Stomach smooth muscle (tissue), 2 donors: Measurements from ENCODE around the gene TMEM120B.

Source experiments
- H3K27ac ChIP-seq: one replicate; pipeline ENCODE4 v1.7.0; 2013; ENCODE audit warnings: mild to moderate bottlenecking, low read length, inconsistent platforms
- H3K27me3 ChIP-seq, 2 donors: one replicate each; pipeline ENCODE4 v1.7.0; 2013; ENCODE audit warnings: low read length in 2 of 2; ENCODE audit not compliant: insufficient read depth in 2 of 2, control insufficient read depth in 1 of 2
- H3K36me3 ChIP-seq, 2 donors: one replicate each; pipeline ENCODE4 v1.7.0; 2013; ENCODE audit warnings: low read length in 2 of 2; ENCODE audit not compliant: control insufficient read depth in 2 of 2, insufficient read depth in 2 of 2
- H3K4me1 ChIP-seq: one replicate; pipeline ENCODE4 v1.7.0; 2013; ENCODE audit warnings: low read length; ENCODE audit not compliant: control insufficient read depth, insufficient read depth
- H3K4me3 ChIP-seq, 2 donors: one replicate each; pipeline ENCODE4 v1.7.0; 2013; ENCODE audit warnings: low read length in 2 of 2
- H3K9ac ChIP-seq, 2 donors: one replicate each; pipeline ENCODE4 v1.7.0; 2013; ENCODE audit warnings: low read length in 2 of 2, mild to moderate bottlenecking in 1 of 2
- H3K9me3 ChIP-seq, 2 donors: one replicate each; pipeline ENCODE4 v1.7.0; 2013; ENCODE audit warnings: low read length in 2 of 2; ENCODE audit not compliant: control insufficient read depth in 2 of 2
- donor health status: healthy.
- donor health status: Pancreatic carcinoma.

TMEM120B gene

GRCh38 chr12:121774968-121775474 is 62.5 kb downstream of the TMEM120B start:
- Histone ChIP-seq H3K4me1 (peaks cover 19% of the 10 kb centered on the region), H3K27me3 (no peaks in the 10 kb centered on the region), H3K36me3 (peaks cover 0 to 5% of the 10 kb centered on the region in 2 donors), H3K9ac (no peak overlapping the region), H3K4me3 (no peak overlapping the region), H3K27ac (no peak overlapping the region), H3K9me3 (no peaks in the 10 kb centered on the region)

GRCh38 chr12:121775501-121775900 is 62.9 kb downstream of the TMEM120B start:
- H3K27ac ChIP-seq = no peak overlapping the region
- no peaks in the 10 kb centered on the region for H3K27me3 ChIP-seq
- H3K4me1 ChIP-seq = peaks cover 16% of the 10 kb centered on the region
- H3K36me3 ChIP-seq = peaks cover 0 to 8% of the 10 kb centered on the region in 2 donors
- H3K9ac ChIP-seq = no peak overlapping the region
- H3K4me3 ChIP-seq = no peak overlapping the region
- no peaks in the 10 kb centered on the region for H3K9me3 ChIP-seq

GRCh38 chr12:121776190-121777098 is 63.9 kb downstream of the TMEM120B start:
- Histone ChIP-seq H3K27me3 (no peaks in the 10 kb centered on the region), H3K9ac (no peak overlapping the region), H3K9me3 (no peaks in the 10 kb centered on the region), H3K27ac (no peak overlapping the region), H3K36me3 (peaks cover 0 to 8% of the 10 kb centered on the region in 2 donors), H3K4me1 (peaks cover 22% of the 10 kb centered on the region), H3K4me3 (no peak overlapping the region)

GRCh38 chr12:121778567-121779421 is 66.2 kb downstream of the TMEM120B start:
- Histone ChIP-seq H3K27ac (no peak overlapping the region), H3K9ac (no peak overlapping the region)

GRCh38 chr12:121779422-121779895 is 66.9 kb downstream of the TMEM120B start:
- Histone ChIP-seq H3K9me3 (no peaks in the 10 kb centered on the region), H3K36me3 (peaks cover 0 to 8% of the 10 kb centered on the region in 2 donors), H3K27me3 (no peaks in the 10 kb centered on the region), H3K27ac (no peak overlapping the region), H3K9ac (no peak overlapping the region), H3K4me3 (no peak overlapping the region), H3K4me1 (peaks cover 23% of the 10 kb centered on the region)

More at GRCh38 chr12:121778567-121779421, 66.2 kb downstream of the TMEM120B start:
- H3K9me3 ChIP-seq = no peaks in the 10 kb centered on the region
- peaks cover 0 to 8% of the 10 kb centered on the region in 2 donors for H3K36me3 ChIP-seq
- H3K27me3 ChIP-seq = no peaks in the 10 kb centered on the region
- H3K4me3 ChIP-seq = no peak overlapping the region
- peaks cover 23% of the 10 kb centered on the region for H3K4me1 ChIP-seq

- Histone ChIP-seq H3K27me3 (no peaks in the 10 kb centered on the region), H3K4me3 (no peak overlapping the region), H3K27ac (no peak overlapping the region), H3K9me3 (no peaks in the 10 kb centered on the region), H3K9ac (no peak overlapping the region), H3K36me3 (peaks cover 0 to 8% of the 10 kb centered on the region in 2 donors), H3K4me1 (peaks cover 23% of the 10 kb centered on the region)
Observed at GRCh38 chr12:121780429-121780828, 67.9 kb downstream of the TMEM120B start.

- H3K27me3 ChIP-seq = no peaks in the 10 kb centered on the region
- H3K9me3 ChIP-seq = no peaks in the 10 kb centered on the region
- peak overlapping the region; percentile 80 for H3K27ac ChIP-seq
- H3K4me1 ChIP-seq = peaks cover 18% of the 10 kb centered on the region
- H3K4me3 ChIP-seq = peak overlapping the region; percentile 54 to 55
- H3K9ac ChIP-seq = peak overlapping the region; percentile 64 to 71
- peaks cover 0 to 8% of the 10 kb centered on the region in 2 donors for H3K36me3 ChIP-seq
Observed at GRCh38 chr12:121781484-121781997, 69.0 kb downstream of the TMEM120B start.

GRCh38 chr12:121781998-121782979 is 69.7 kb downstream of the TMEM120B start:
- Histone ChIP-seq H3K36me3 (peaks cover 0 to 8% of the 10 kb centered on the region in 2 donors), H3K27me3 (no peaks in the 10 kb centered on the region), H3K9ac (peak overlapping the region; percentile 29 to 64), H3K4me3 (peak overlapping the region; percentile 54 to 55), H3K4me1 (peaks cover 18% of the 10 kb centered on the region), H3K9me3 (no peaks in the 10 kb centered on the region), H3K27ac (peak overlapping the region; percentile 80)

- no peak overlapping the region for H3K4me3 ChIP-seq
- no peak overlapping the region for H3K27ac ChIP-seq
- H3K4me1 ChIP-seq = peaks cover 18% of the 10 kb centered on the region
- peaks cover 0 to 8% of the 10 kb centered on the region in 2 donors for H3K36me3 ChIP-seq
- H3K9me3 ChIP-seq = no peaks in the 10 kb centered on the region
- no peaks in the 10 kb centered on the region for H3K27me3 ChIP-seq
- no peak overlapping the region for H3K9ac ChIP-seq
Observed at GRCh38 chr12:121783766-121784165, 71.2 kb downstream of the TMEM120B start.
